Mucosa of descending colon (tissue), 3 donors: ENCODE measurements around the gene FKBP3. TPM values are rescaled to one million over a fixed set of nuclear protein-coding genes. Genes with fewer than 3 reads are reported as not detected.

ENCODE experiments used
- ATAC-seq: fragments of 200-7000 bp; cut with Tn5 transposase; one replicate; pipeline ENCODE4 v1.9.1; 2020; ENCODE audit warnings: mild to moderate bottlenecking, moderate library complexity
- DNase-seq, 3 donors: peaks; one replicate each; pipeline ENCODE4 v3.0.0-alpha.2; 2020
- H3K36me3 ChIP-seq: fragments of 200-600 bp; one replicate; pipeline ENCODE4 v1.8.0; 2021; ENCODE audit warnings: low read depth, mild to moderate bottlenecking
- H3K4me1 ChIP-seq: fragments of 200-600 bp; one replicate; pipeline ENCODE4 v1.8.0; 2021; ENCODE audit warnings: low read depth, mild to moderate bottlenecking
- H3K4me3 ChIP-seq: fragments of 200-600 bp; one replicate; pipeline ENCODE4 v1.8.0; 2021; ENCODE audit warnings: mild to moderate bottlenecking
- H3K9me3 ChIP-seq: fragments of 200-600 bp; one replicate; pipeline ENCODE4 v1.8.0; 2021; ENCODE audit warnings: mild to moderate bottlenecking
- intact Hi-C, 2 donors: fragments of 100-400 bp; cut with DNase I in 1 of 2; cut with micrococcal nuclease in 1 of 2; formaldehyde crosslinking; loops; one replicate each; pipeline versions ENCODE4 v1.11.0 to v1.11.1; 2022; cut with DNase I, micrococcal nuclease
- total RNA-seq, 3 donors: library from RNA; stranded (reverse); fragmentation: NEBNext Ultra II Directional in 2 of 3; extraction: Animal tissue kit (Norgen Biotek cat#: 25700) in 2 of 3; gene quantifications; one replicate each; pipeline versions ENCODE4 v1.2.1 to v1.2.4, GENCODE V29; 2021 to 2023
- TF ChIP-seq, protein P1 (sequence below): fragments of 200-600 bp; IDR thresholded peaks from one replicate; pipeline ENCODE4 v1.8.0; 2022; ENCODE audit warnings: antibody characterized with exemption, mild to moderate bottlenecking
- donor health status: DM: no; HTN: no; CAD: no; lungs with moderate emphysema.
- donor health status: DM: no; HTN: no; CAD: no.
- donor health status: DM: no; HTN: yes; CAD: no.

Gene FKBP3
- total RNA-seq, 3 donors from 2014 or later, result 46.2 to 51.7 (median 46.2) TPM

GRCh38 chr14:45094275-45094674 lies 40.0 kb downstream of the FKBP3 start:
- TF ChIP-seq, protein P1, sequence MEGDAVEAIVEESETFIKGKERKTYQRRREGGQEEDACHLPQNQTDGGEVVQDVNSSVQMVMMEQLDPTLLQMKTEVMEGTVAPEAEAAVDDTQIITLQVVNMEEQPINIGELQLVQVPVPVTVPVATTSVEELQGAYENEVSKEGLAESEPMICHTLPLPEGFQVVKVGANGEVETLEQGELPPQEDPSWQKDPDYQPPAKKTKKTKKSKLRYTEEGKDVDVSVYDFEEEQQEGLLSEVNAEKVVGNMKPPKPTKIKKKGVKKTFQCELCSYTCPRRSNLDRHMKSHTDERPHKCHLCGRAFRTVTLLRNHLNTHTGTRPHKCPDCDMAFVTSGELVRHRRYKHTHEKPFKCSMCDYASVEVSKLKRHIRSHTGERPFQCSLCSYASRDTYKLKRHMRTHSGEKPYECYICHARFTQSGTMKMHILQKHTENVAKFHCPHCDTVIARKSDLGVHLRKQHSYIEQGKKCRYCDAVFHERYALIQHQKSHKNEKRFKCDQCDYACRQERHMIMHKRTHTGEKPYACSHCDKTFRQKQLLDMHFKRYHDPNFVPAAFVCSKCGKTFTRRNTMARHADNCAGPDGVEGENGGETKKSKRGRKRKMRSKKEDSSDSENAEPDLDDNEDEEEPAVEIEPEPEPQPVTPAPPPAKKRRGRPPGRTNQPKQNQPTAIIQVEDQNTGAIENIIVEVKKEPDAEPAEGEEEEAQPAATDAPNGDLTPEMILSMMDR, result no peak
- no peak overlapping the region for H3K4me3 ChIP-seq
- intact Hi-C loops, result no loop called here
- DNase-seq, result no peak
- ATAC-seq, result no peak
- H3K4me1 ChIP-seq, result peaks cover 3% of the 10 kb centered on the region
- H3K36me3 ChIP-seq, result peaks cover 5% of the 10 kb centered on the region
- H3K9me3 ChIP-seq, result no peaks in the 10 kb centered on the region

GRCh38 chr14:45091710-45092109 lies 42.6 kb downstream of the FKBP3 start:
- TF ChIP-seq, protein P1, result no peak
- DNase-seq (no peak), ATAC-seq (no peak)
- Histone ChIP-seq H3K36me3 (peaks cover 5% of the 10 kb centered on the region), H3K4me3 (no peak overlapping the region), H3K4me1 (peaks cover 21% of the 10 kb centered on the region), H3K9me3 (no peaks in the 10 kb centered on the region)
- intact Hi-C loops, result no loop called here

- peak; percentile 55 for ATAC-seq
- TF ChIP-seq, protein P1, result no peak
- no peaks in the 10 kb centered on the region for H3K9me3 ChIP-seq
- H3K4me1 ChIP-seq, result peaks cover 27% of the 10 kb centered on the region
- DNase-seq, result no peak
- intact Hi-C loops, result no loop called here
- H3K4me3 ChIP-seq, result no peak overlapping the region
- H3K36me3 ChIP-seq, result no peaks in the 10 kb centered on the region
Measured at GRCh38 chr14:45089813-45090212, 44.5 kb downstream of the FKBP3 start.

- peaks cover 31% of the 10 kb centered on the region for H3K4me1 ChIP-seq
- no peaks in the 10 kb centered on the region for H3K36me3 ChIP-seq
- intact Hi-C loops, result no loop called here
- H3K9me3 ChIP-seq, result no peaks in the 10 kb centered on the region
- DNase-seq (no peak), ATAC-seq (no peak)
- H3K4me3 ChIP-seq, result peak overlapping the region; percentile 22
- TF ChIP-seq, protein P1, result no peak
Measured at GRCh38 chr14:45084946-45085346, 49.3 kb downstream of the FKBP3 start.

DNA sequence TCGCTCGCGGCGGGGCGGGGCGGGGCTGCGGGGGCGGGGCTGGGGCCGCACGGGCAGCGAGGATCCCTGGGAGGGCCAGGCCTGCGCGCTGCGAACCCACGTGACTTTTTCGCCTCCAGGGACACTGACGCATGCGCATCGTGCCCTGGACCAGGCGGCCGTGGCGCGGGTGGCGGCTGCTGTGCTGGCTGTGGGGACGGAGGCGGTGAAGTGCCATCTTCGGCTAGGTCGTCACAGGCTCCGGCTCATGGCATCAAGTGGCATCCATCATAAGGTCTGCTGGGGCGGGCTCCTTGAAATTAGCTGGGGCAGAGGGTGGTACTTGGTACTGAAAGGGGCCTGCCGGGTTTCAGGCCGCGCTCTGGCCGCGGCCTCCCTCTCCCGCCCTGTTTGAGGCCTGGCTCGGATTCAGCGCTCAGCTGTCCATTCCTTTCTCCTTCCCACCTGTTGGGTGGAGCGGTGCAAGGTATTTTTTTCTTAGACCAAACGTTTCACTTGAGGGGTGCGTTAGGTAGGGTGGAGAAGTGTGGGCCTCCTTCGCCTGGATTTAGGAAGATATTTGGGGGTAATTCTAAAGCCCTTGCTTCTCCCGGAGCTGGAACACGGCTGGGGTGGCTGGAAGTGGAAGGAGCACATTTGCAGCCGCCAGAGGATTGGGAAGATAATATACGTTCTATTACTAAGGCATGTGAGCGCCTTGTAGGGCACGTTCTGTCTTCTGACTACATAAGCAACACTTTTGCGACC lies 50.1 kb downstream of the FKBP3 start, which contains the start of gene PRPF39:
Gene PRPF39, plus strand, starts transcription at position 141 of the 747 bp plus-strand sequence. CDS start 11,124 bp downstream, outside the sequence.
- DNase-seq (peak; percentile 95 to 98 (median 96)), ATAC-seq (peak; percentile 97)
- H3K9me3 ChIP-seq, result no peaks in the 10 kb centered on the region
- H3K4me1 ChIP-seq, result peaks cover 26% of the 10 kb centered on the region
- intact Hi-C loops, result no loop called here
- peak within 1 kb of the TSS; percentile 22 for H3K4me3 ChIP-seq
- no peaks in the 10 kb centered on the region for H3K36me3 ChIP-seq
- TF ChIP-seq, protein P1, result no peak
